ENCODE results near the gene ARHGEF18. TPM values are rescaled to one million over a fixed set of nuclear protein-coding genes. Genes with fewer than 3 reads are reported as not detected.

The ARHGEF18 gene
- polyA plus RNA-seq, 1 donor from 2014 or later: 22.7 TPM

- no peaks in the 10 kb centered on the region for H3K9me2 ChIP-seq (ENCODE audit: insufficient read depth, low read length)
- no peak overlapping the region for H3K9ac ChIP-seq (ENCODE audit: low read length)
- peaks cover 4% of the 10 kb centered on the region for H3K9me3 ChIP-seq (ENCODE audit: low read length)
- H3F3A ChIP-seq (ENCODE audit: insufficient read depth, low read length, poor library complexity, severe bottlenecking): no peaks in the 10 kb centered on the region
- H2AFZ ChIP-seq (ENCODE audit: low read depth, low read length): no peak overlapping the region
- H3K4me3 ChIP-seq (ENCODE audit: low read length): no peak overlapping the region
- H3K27ac ChIP-seq (ENCODE audit: low read length): no peak overlapping the region
- no peaks in the 10 kb centered on the region for H3K79me2 ChIP-seq (replicated peaks; ENCODE audit: insufficient read depth, low read length)
- no peaks in the 10 kb centered on the region for H3K27me3 ChIP-seq (ENCODE audit: insufficient read depth, low read depth, low read length)
- no peak for TF ChIP-seq EP300 (conservative IDR thresholded peaks at IDR 0.05; ENCODE audit: poor library complexity, severe bottlenecking)
- TF ChIP-seq CTCF (IDR thresholded peaks at IDR 0.05; ENCODE audit: poor library complexity, severe bottlenecking): no peak
- TF ChIP-seq EZH2 (IDR thresholded peaks at IDR 0.05; ENCODE audit: borderline replicate concordance, insufficient read depth, low read length, poor library complexity, severe bottlenecking): no peak
- no peak for TF ChIP-seq REST (IDR thresholded peaks at IDR 0.05; ENCODE audit: borderline replicate concordance)
- TF ChIP-seq MXI1 (conservative IDR thresholded peaks at IDR 0.05; ENCODE audit: poor library complexity, severe bottlenecking): no peak
- TF ChIP-seq SMC3 (conservative IDR thresholded peaks at IDR 0.05; ENCODE audit: poor library complexity): no peak
- TF ChIP-seq RAD21 (conservative IDR thresholded peaks at IDR 0.05): no peak
- no peak for TF ChIP-seq TAF1 (IDR thresholded peaks at IDR 0.05; ENCODE audit: low read depth)
- TF ChIP-seq POLR2AphosphoS5 (IDR thresholded peaks at IDR 0.05): no peak
- no peaks in the 10 kb centered on the region for H3K36me3 ChIP-seq (ENCODE audit: insufficient read depth, low read length)
- H3K4me2 ChIP-seq (ENCODE audit: low read length): no peak overlapping the region
- no peaks in the 10 kb centered on the region for H4K20me1 ChIP-seq (ENCODE audit: insufficient read depth)
Measured at GRCh38 chr19:7326105-7326877, 22.4 kb upstream of the ARHGEF18 start.

- no peak overlapping the region for H3K27ac ChIP-seq (ENCODE audit: low read length)
- TF ChIP-seq CTCF (IDR thresholded peaks at IDR 0.05; ENCODE audit: poor library complexity, severe bottlenecking) (no peak), TAF1 (IDR thresholded peaks at IDR 0.05; ENCODE audit: low read depth) (no peak), EP300 (conservative IDR thresholded peaks at IDR 0.05; ENCODE audit: poor library complexity, severe bottlenecking) (no peak), RAD21 (conservative IDR thresholded peaks at IDR 0.05) (no peak), REST (IDR thresholded peaks at IDR 0.05; ENCODE audit: borderline replicate concordance) (no peak), POLR2AphosphoS5 (IDR thresholded peaks at IDR 0.05) (no peak), EZH2 (IDR thresholded peaks at IDR 0.05; ENCODE audit: borderline replicate concordance, insufficient read depth, low read length, poor library complexity, severe bottlenecking) (no peak), SMC3 (conservative IDR thresholded peaks at IDR 0.05; ENCODE audit: poor library complexity) (no peak), MXI1 (conservative IDR thresholded peaks at IDR 0.05; ENCODE audit: poor library complexity, severe bottlenecking) (no peak)
- no peaks in the 10 kb centered on the region for H3K36me3 ChIP-seq (ENCODE audit: insufficient read depth, low read length)
- H3K9me3 ChIP-seq (ENCODE audit: low read length): peaks cover 6% of the 10 kb centered on the region
- no peak overlapping the region for H3K9ac ChIP-seq (ENCODE audit: low read length)
- no peaks in the 10 kb centered on the region for H3K27me3 ChIP-seq (ENCODE audit: insufficient read depth, low read depth, low read length)
- H3F3A ChIP-seq (ENCODE audit: insufficient read depth, low read length, poor library complexity, severe bottlenecking): no peaks in the 10 kb centered on the region
- no peak overlapping the region for H3K4me3 ChIP-seq (ENCODE audit: low read length)
- no peaks in the 10 kb centered on the region for H3K9me2 ChIP-seq (ENCODE audit: insufficient read depth, low read length)
- no peaks in the 10 kb centered on the region for H4K20me1 ChIP-seq (ENCODE audit: insufficient read depth)
- H2AFZ ChIP-seq (ENCODE audit: low read depth, low read length): no peak overlapping the region
- H3K79me2 ChIP-seq (replicated peaks; ENCODE audit: insufficient read depth, low read length): no peaks in the 10 kb centered on the region
- no peak overlapping the region for H3K4me2 ChIP-seq (ENCODE audit: low read length)
Measured at GRCh38 chr19:7327802-7328201, 20.9 kb upstream of the ARHGEF18 start.
